IPS-18c (cell line): ENCODE measurements around the gene IFNLR1.

Experiments used
- H3K4me3 ChIP-seq: 2 replicates; pipeline ENCODE4 v1.7.0; 2013; ENCODE audit warnings: low read depth, mild to moderate bottlenecking, low read length, moderate library complexity; ENCODE audit not compliant: insufficient read depth
- H3K9me3 ChIP-seq: one replicate; pipeline ENCODE4 v1.6.1; 2013; ENCODE audit warnings: mild to moderate bottlenecking, low read length, moderate library complexity; ENCODE audit not compliant: control insufficient read depth, insufficient read depth

The IFNLR1 gene

DNA sequence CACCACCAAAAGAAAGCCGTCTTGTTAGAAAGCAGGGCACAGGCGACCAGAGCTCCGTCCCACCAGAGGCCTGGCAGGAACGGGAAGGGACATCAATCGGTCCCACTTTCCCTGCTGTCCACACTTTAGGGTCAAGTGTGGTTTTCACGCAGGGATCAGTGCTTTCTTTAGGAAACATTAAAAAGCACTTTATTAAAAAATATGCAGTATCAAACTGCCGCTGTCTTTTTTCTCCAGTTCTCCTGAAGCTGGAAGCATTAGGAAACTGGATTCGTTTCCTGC, 437 bp downstream of the IFNLR1 start:
- Histone ChIP-seq H3K9me3 (no peaks in the 10 kb centered on the region), H3K4me3 (peak overlapping the region; percentile 61)

DNA sequence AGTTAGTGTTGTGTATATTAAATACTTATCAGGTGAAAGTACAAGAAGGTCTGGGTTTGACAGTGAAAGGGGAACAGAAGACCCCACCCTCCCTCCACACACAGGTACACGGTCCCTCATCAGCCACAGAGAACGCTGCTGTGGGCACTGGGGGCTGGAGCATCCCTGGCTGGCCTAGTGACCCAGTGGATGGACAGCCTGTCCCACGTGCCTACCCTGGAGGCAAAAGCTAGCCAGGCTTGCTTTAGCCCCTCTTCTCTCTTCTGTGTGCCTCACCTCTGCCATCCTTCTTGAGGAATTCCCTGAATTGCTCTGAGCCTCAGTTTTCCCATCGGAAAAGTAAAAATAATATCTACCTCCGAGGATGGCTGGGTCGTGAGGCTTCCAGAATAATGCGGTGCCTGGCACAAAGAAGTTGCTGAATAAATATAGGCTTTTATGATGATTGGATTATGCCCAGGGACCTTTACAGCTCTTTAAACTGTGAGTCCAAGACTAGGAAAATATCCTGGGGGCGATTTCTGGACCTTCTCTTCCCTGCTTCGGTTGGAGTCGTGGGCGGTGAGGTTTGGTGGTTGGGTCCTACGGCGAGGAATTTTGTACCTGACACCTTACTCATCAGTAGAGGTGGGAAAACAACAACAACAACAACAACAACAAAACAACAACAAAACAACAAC, 918 bp downstream of the IFNLR1 start:
- H3K4me3 ChIP-seq = peak overlapping the region; percentile 61; the same call in 1 of the 2 replicates
- no peaks in the 10 kb centered on the region for H3K9me3 ChIP-seq

DNA sequence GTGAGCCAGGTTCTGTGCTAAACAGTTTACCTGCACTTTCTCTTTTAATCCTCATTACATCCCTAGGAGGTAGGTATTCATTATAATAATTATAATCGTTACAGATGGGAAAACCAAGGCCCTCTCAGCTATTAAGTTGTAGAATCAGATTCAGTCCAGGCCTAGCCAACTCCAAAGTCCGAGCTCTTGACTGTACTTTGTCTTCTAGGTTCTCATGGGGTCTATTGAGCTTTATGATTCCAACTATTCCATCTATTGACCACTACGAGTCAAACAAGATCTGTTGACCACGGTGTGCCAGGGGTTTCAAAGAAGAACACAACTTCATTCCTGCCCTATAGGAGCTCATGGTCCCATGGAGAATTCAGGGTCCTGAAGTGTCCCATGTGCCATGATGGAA, 2.0 kb downstream of the IFNLR1 start:
- Histone ChIP-seq H3K4me3 (no peak overlapping the region), H3K9me3 (no peaks in the 10 kb centered on the region)

- no peaks in the 10 kb centered on the region for H3K9me3 ChIP-seq
- H3K4me3 ChIP-seq = no peak overlapping the region
Measured at GRCh38 chr1:24182061-24182460, 5.0 kb downstream of the IFNLR1 start.

DNA sequence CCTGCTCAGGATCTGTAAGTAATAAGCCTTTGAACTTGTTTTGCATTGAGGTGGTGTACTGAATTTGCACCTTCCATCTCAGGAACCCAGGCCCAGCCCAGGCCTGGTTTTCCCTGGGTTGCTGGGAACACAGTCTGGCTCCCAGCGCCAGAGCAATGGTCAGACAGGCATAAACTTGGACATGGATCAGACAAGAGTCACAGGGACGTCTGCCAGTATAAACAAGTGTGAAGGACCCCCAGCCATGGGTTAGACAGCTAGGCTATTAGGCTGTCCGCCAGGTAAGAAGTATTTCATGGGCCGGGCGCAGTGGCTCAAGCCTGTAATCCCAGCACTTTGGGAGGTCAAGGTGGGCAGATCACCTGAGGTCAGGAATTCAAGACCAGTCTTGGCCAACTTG, 5.5 kb downstream of the IFNLR1 start:
- H3K4me3 ChIP-seq = no peak overlapping the region
- no peaks in the 10 kb centered on the region for H3K9me3 ChIP-seq

- no peaks in the 10 kb centered on the region for H3K9me3 ChIP-seq
- H3K4me3 ChIP-seq = no peak overlapping the region
Measured at GRCh38 chr1:24180676-24181075, 6.4 kb downstream of the IFNLR1 start.

- no peaks in the 10 kb centered on the region for H3K9me3 ChIP-seq
- no peak overlapping the region for H3K4me3 ChIP-seq
Measured at GRCh38 chr1:24179251-24179840, 7.7 kb downstream of the IFNLR1 start.

- no peaks in the 10 kb centered on the region for H3K9me3 ChIP-seq
- no peak overlapping the region for H3K4me3 ChIP-seq
Measured at GRCh38 chr1:24178407-24178806, 8.7 kb downstream of the IFNLR1 start.

DNA sequence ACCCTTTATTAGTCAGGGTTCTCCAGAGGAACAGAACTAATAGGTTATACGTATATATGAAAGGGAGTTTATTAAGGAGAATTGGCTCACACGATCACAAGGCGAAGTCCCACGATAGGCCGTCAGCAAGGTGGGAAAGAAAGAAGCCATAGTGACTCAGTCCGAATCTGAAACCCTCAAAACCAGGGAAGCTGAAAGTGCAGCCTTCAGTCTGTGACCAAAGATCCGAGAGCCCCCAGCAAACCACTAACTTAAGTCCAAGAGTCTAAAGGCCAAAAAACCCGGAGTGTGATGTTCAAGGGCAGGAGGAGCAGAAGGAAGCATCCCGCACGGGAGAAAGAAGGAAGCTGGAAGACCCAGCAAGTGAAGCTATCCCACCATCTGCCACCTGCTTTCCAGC, 9.9 kb downstream of the IFNLR1 start:
- Histone ChIP-seq H3K9me3 (no peaks in the 10 kb centered on the region), H3K4me3 (no peak overlapping the region)

GRCh38 chr1:24175033-24175755, 11.9 kb downstream of the IFNLR1 start:
- no peaks in the 10 kb centered on the region for H3K9me3 ChIP-seq
- H3K4me3 ChIP-seq = no peak overlapping the region

- H3K9me3 ChIP-seq = no peaks in the 10 kb centered on the region
- H3K4me3 ChIP-seq = no peak overlapping the region
Measured at GRCh38 chr1:24173638-24174575, 13.2 kb downstream of the IFNLR1 start.

DNA sequence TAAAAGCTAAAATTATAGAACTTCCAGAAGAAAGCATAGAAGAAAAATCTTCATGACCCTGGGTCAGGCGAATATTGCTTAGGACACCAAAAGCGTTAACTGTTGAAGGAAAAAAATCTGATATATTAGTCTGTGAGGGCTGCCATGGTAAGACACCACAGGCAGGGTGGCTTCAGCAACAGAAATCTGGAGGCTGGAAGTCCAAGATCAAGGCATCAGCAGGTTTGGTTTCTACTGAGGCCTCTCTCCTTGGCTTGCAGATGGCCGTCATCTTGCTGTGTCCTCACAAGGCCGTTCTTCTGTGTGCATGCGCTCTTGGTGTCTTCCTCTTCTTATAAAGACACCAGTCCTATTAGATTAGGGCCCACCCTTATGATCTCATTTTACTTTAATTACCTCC, 14.5 kb downstream of the IFNLR1 start:
- Histone ChIP-seq H3K4me3 (no peak overlapping the region), H3K9me3 (no peaks in the 10 kb centered on the region)

- Histone ChIP-seq H3K9me3 (no peaks in the 10 kb centered on the region), H3K4me3 (no peak overlapping the region)
Measured at GRCh38 chr1:24169286-24169685, 17.8 kb downstream of the IFNLR1 start.

GRCh38 chr1:24168245-24168644, 18.8 kb downstream of the IFNLR1 start:
- Histone ChIP-seq H3K4me3 (no peak overlapping the region), H3K9me3 (no peaks in the 10 kb centered on the region)

DNA sequence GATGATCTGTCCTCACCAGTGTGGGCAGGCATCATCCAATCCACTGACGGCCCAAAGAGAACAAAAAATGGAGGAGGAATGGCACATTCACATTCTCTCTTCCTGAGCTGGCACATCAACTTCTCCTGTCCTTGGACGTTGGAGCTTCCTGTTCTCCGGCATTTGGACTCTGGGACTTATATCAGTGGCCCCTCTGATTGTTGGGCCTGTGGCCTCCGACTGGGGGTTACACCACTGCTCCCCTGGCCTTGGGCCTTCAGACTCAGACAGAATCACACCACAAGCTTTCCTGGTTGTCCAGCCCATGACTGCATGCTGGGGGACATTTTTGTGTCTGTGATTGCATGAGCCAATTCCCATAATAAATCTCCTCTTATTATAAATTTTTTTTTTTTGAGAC, 20.1 kb downstream of the IFNLR1 start:
- no peak overlapping the region for H3K4me3 ChIP-seq
- no peaks in the 10 kb centered on the region for H3K9me3 ChIP-seq

GRCh38 chr1:24165500-24165899, 21.6 kb downstream of the IFNLR1 start:
- Histone ChIP-seq H3K9me3 (no peaks in the 10 kb centered on the region), H3K4me3 (no peak overlapping the region)

DNA sequence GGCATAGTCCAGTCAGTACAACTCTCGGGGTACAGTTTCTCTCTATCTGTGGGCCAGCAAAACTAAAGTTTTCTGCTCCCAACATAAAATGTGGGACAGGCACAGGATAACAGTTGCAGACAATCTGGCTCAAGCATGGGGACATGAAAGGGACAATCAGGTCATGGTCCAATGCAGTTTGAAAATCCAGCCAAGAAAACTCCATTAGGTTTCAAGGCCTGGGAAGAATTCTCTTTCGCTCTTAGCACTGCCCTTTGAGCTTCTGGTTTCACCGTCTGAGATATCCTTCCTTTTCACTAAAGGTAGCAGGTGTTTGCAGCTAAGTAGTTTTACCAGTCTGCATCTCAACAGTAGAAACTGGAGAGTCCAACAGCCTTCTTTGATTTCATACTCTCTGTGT, 23.1 kb downstream of the IFNLR1 start:
- Histone ChIP-seq H3K9me3 (no peaks in the 10 kb centered on the region), H3K4me3 (no peak overlapping the region)

DNA sequence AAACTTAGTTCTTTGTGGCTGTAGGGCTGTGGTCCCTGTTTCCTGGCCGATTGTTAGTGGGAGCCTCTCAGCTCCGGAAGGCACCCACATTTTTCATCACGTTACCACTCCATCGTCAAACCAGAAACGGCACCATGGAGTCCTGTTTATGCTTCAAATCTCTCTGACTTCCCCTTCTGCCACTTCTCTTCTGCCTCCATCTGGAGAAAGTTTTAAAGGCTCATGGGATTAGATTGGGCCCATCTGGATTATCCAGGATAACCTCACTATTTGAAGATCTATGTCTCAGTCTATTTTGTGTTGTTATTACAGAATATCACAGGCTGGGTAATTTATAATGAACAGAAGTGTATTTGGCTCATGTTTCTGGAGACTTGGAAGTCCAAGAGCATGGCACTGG, 24.9 kb downstream of the IFNLR1 start:
- no peak overlapping the region for H3K4me3 ChIP-seq
- H3K9me3 ChIP-seq = no peaks in the 10 kb centered on the region
